Measurements from ENCODE around the gene DNASE1L1.

DNASE1L1 gene

GRCh38 chrX:154437971-154438893 lies 29.2 kb upstream of the DNASE1L1 start:
- peak overlapping the region; percentile 56 for H3K4me3 ChIP-seq (ENCODE audit: low read depth, low read length)
- DNase-seq (ENCODE audit: low read depth): no peak

GRCh38 chrX:154436983-154437752 lies 28.1 kb upstream of the DNASE1L1 start, which contains the start of gene GDI1:
Gene GDI1, plus strand, starts transcription at chrX:154437154. Its CDS starts 101 bp downstream, at chrX:154437255.
- no peak for DNase-seq (ENCODE audit: low read depth)
- H3K4me3 ChIP-seq (ENCODE audit: low read depth, low read length): peak within 1 kb of the TSS; percentile 56

- no peak for DNase-seq (ENCODE audit: low read depth)
- H3K4me3 ChIP-seq (ENCODE audit: low read depth, low read length): peak overlapping the region; percentile 56
Observed at GRCh38 chrX:154436374-154436982, 27.4 kb upstream of the DNASE1L1 start.

GRCh38 chrX:154435171-154435733 lies 26.2 kb upstream of the DNASE1L1 start:
- H3K4me3 ChIP-seq (ENCODE audit: low read depth, low read length): no peak overlapping the region
- DNase-seq (ENCODE audit: low read depth): no peak

- DNase-seq (ENCODE audit: low read depth): no peak
- no peak overlapping the region for H3K4me3 ChIP-seq (ENCODE audit: low read depth, low read length)
Observed at GRCh38 chrX:154434394-154435168, 25.5 kb upstream of the DNASE1L1 start.

- DNase-seq (ENCODE audit: low read depth): no peak
- H3K4me3 ChIP-seq (ENCODE audit: low read depth, low read length): no peak overlapping the region
Observed at GRCh38 chrX:154433605-154434004, 24.6 kb upstream of the DNASE1L1 start.

GRCh38 chrX:154432210-154432609 lies 23.2 kb upstream of the DNASE1L1 start:
- no peak for DNase-seq (ENCODE audit: low read depth)
- H3K4me3 ChIP-seq (ENCODE audit: low read depth, low read length): no peak overlapping the region

GRCh38 chrX:154431341-154431740 lies 22.3 kb upstream of the DNASE1L1 start:
- DNase-seq (ENCODE audit: low read depth): no peak
- no peak overlapping the region for H3K4me3 ChIP-seq (ENCODE audit: low read depth, low read length)

- no peak for DNase-seq (ENCODE audit: low read depth)
- no peak overlapping the region for H3K4me3 ChIP-seq (ENCODE audit: low read depth, low read length)
Observed at GRCh38 chrX:154430916-154431315, 21.9 kb upstream of the DNASE1L1 start.

- no peak for DNase-seq (ENCODE audit: low read depth)
- H3K4me3 ChIP-seq (ENCODE audit: low read depth, low read length): no peak overlapping the region
Observed at GRCh38 chrX:154430479-154430878, 21.4 kb upstream of the DNASE1L1 start.

- no peak overlapping the region for H3K4me3 ChIP-seq (ENCODE audit: low read depth, low read length)
Observed at GRCh38 chrX:154429711-154430110, 20.7 kb upstream of the DNASE1L1 start.

GRCh38 chrX:154428176-154429171 lies 19.4 kb upstream of the DNASE1L1 start, which contains the start of gene ATP6AP1:
Gene ATP6AP1, plus strand, starts transcription at chrX:154428677. Its CDS starts 16 bp downstream, at chrX:154428693.
- H3K4me3 ChIP-seq (ENCODE audit: low read depth, low read length): peak within 1 kb of the TSS; percentile 63
- DNase-seq (ENCODE audit: low read depth): peak; percentile 81

More at GRCh38 chrX:154429711-154430110, 20.7 kb upstream of the DNASE1L1 start:
- no peak for DNase-seq (ENCODE audit: low read depth)

GRCh38 chrX:154426916-154427770 lies 18.1 kb upstream of the DNASE1L1 start:
- DNase-seq (ENCODE audit: low read depth): no peak
- no peak overlapping the region for H3K4me3 ChIP-seq (ENCODE audit: low read depth, low read length)

GRCh38 chrX:154420402-154420756 lies 11.3 kb upstream of the DNASE1L1 start:
- no peak for DNase-seq (ENCODE audit: low read depth)

GRCh38 chrX:154419688-154420401 lies 10.8 kb upstream of the DNASE1L1 start:
- no peak overlapping the region for H3K4me3 ChIP-seq (ENCODE audit: low read depth, low read length)
- no peak for DNase-seq (ENCODE audit: low read depth)

More at GRCh38 chrX:154420402-154420756, 11.3 kb upstream of the DNASE1L1 start:
- no peak overlapping the region for H3K4me3 ChIP-seq (ENCODE audit: low read depth, low read length)

- H3K4me3 ChIP-seq (ENCODE audit: low read depth, low read length): no peak overlapping the region
- no peak for DNase-seq (ENCODE audit: low read depth)
Observed at GRCh38 chrX:154419189-154419588, 10.1 kb upstream of the DNASE1L1 start.

All from skeletal muscle cell (primary cell).